T-helper 2 cell treated with Interferon-gamma antibody and Interleukin-4, amounts not matched to agents 5 μg/mL and 100 μg/mL, for 36 hours (primary cell): Measurements from ENCODE around the gene LMO7.
"Not testable (repeated sequence)": the region's sequence is repeated elsewhere in the genome, so short reads cannot be mapped to it uniquely, and the experiment has no call there.

Source experiments
- DNase-seq: peaks from one replicate; pipeline ENCODE4 v3.0.0; 2021; ENCODE audit warnings: low spot score
- H3K27ac Mint-ChIP-seq: one replicate; pipeline ENCODE4 v1.8.0; 2021; ENCODE audit warnings: mild to moderate bottlenecking, mixed read lengths
- H3K27me3 Mint-ChIP-seq: one replicate; pipeline ENCODE4 v1.8.0; 2021; ENCODE audit warnings: low read depth, mixed read lengths
- H3K36me3 Mint-ChIP-seq: one replicate; pipeline ENCODE4 v1.8.0; 2021; ENCODE audit warnings: low read depth, mixed read lengths
- H3K4me1 Mint-ChIP-seq: one replicate; pipeline ENCODE4 v1.8.0; 2021; ENCODE audit warnings: low read depth, mixed read lengths
- H3K4me3 Mint-ChIP-seq: one replicate; pipeline ENCODE4 v1.8.0; 2022; ENCODE audit warnings: mild to moderate bottlenecking, moderate library complexity, mixed read lengths
- H3K9me3 Mint-ChIP-seq: one replicate; pipeline ENCODE4 v1.8.0; 2021; ENCODE audit warnings: mixed read lengths

The LMO7 gene

DNA sequence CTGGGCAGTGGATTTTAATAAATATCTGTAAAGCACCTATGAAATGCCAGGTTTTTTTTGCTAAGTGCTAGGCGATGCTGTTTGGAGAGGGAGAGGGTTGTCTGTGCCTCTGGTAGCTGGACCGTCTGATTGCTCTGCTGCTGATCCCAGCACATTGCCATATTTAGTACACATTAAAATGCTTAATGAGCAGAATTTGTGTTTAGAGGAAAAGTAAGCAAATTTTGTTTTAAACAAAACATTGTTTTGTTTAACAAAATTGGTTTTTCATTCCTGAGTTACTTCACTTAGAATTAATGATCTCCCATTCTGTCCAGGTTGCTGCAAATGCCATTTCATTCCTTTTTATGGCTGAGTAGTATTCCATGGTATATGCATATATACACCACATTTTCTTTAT lies 85.2 kb downstream of the LMO7 start:
- H3K9me3 Mint-ChIP-seq = no peaks in the 10 kb centered on the region
- no peak overlapping the region for H3K27ac Mint-ChIP-seq
- no peak for DNase-seq
- peaks cover 4% of the 10 kb centered on the region for H3K36me3 Mint-ChIP-seq
- no peak overlapping the region for H3K4me3 Mint-ChIP-seq
- no peaks in the 10 kb centered on the region for H3K27me3 Mint-ChIP-seq
- peaks cover 1% of the 10 kb centered on the region for H3K4me1 Mint-ChIP-seq

GRCh38 chr13:75723901-75724300 lies 87.8 kb downstream of the LMO7 start:
- H3K27me3 Mint-ChIP-seq = no peaks in the 10 kb centered on the region
- H3K9me3 Mint-ChIP-seq = no peaks in the 10 kb centered on the region
- no peak overlapping the region for H3K27ac Mint-ChIP-seq
- no peaks in the 10 kb centered on the region for H3K4me1 Mint-ChIP-seq
- DNase-seq = no peak
- H3K36me3 Mint-ChIP-seq = peaks cover 4% of the 10 kb centered on the region
- no peak overlapping the region for H3K4me3 Mint-ChIP-seq

DNA sequence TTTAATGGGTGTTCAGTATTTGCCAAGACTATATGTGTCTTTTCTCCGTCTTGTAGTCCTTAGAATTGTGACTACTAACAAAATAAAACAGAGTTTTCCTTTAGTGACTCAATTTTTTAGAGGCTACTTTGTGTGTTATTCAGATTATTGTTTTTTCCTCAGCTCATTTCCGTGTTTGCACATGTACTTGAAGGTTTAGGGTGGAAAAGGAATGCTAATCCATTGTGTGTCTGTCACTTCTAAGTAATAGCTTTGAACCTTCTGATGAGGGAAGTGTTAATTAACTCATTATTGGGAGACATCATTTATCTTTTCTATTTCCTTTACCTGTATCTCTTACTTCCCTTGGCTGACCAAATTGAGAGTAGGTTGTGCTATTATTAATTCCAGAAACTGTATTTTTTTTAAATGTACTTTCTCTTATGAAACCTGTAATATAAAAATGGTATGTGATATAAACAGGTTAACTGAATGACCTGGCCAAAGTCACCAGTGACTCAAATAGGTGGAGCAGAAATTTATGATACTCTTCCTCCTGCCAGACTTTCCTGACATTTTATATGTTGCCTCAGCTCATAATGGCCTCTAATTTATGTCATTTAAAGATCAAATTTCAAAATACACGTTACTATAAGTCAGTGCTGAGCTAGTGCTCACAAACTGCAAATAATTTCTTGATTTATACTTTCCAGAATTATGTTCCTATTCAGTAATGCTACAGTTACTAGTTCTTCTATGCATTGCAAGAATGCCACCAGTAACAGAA lies 88.8 kb downstream of the LMO7 start:
- Mint-ChIP-seq H3K4me3 (no peak overlapping the region), H3K9me3 (no peaks in the 10 kb centered on the region), H3K27me3 (no peaks in the 10 kb centered on the region), H3K27ac (no peak overlapping the region), H3K36me3 (no peaks in the 10 kb centered on the region), H3K4me1 (no peaks in the 10 kb centered on the region)
- no peak for DNase-seq

- Mint-ChIP-seq H3K4me1 (no peaks in the 10 kb centered on the region), H3K27me3 (no peaks in the 10 kb centered on the region), H3K4me3 (no peak overlapping the region), H3K36me3 (no peaks in the 10 kb centered on the region), H3K27ac (no peak overlapping the region), H3K9me3 (peaks cover 3% of the 10 kb centered on the region)
- no peak for DNase-seq
These were observed 89.6 kb downstream of the LMO7 start for GRCh38 chr13:75725736-75726135.

- H3K4me1 Mint-ChIP-seq = no peaks in the 10 kb centered on the region
- H3K27ac Mint-ChIP-seq = no peak overlapping the region
- H3K4me3 Mint-ChIP-seq = no peak overlapping the region
- H3K27me3 Mint-ChIP-seq = no peaks in the 10 kb centered on the region
- H3K9me3 Mint-ChIP-seq = peaks cover 6% of the 10 kb centered on the region
- H3K36me3 Mint-ChIP-seq = no peaks in the 10 kb centered on the region
- DNase-seq = no peak
These were observed 90.2 kb downstream of the LMO7 start for GRCh38 chr13:75726306-75726705.

GRCh38 chr13:75733113-75733512 lies 97.0 kb downstream of the LMO7 start:
- not testable (repeated sequence) for H3K36me3 Mint-ChIP-seq, H3K27me3 Mint-ChIP-seq, H3K27ac Mint-ChIP-seq, H3K4me3 Mint-ChIP-seq, DNase-seq, H3K4me1 Mint-ChIP-seq
- H3K9me3 Mint-ChIP-seq = peaks cover 18% of the 10 kb centered on the region

GRCh38 chr13:75736173-75736572 lies 100.0 kb downstream of the LMO7 start:
- Mint-ChIP-seq H3K4me1 (peaks cover 3% of the 10 kb centered on the region), H3K27me3 (no peaks in the 10 kb centered on the region), H3K9me3 (peaks cover 13% of the 10 kb centered on the region), H3K36me3 (peaks cover 3% of the 10 kb centered on the region), H3K27ac (no peak overlapping the region), H3K4me3 (no peak overlapping the region)
- no peak for DNase-seq

DNA sequence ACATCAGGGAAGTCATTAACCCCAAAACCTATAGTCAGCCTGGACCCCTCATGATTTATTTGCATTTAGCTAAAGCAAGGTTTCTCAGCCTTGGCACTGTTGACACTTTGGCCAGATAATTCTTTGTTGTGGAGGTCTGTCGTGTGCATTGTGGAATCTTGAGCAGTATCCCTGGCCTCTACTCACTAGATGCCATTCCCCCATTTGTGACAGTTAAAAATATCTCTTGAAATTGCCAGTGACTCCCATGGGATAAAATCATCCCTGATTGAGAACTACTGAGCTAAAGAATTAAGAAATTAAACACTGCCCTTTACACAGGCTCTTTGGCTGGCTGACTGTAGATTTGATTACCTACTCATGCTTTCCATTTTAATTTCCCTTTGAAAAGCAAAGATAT lies 102.7 kb downstream of the LMO7 start:
- Mint-ChIP-seq H3K36me3 (peaks cover 4% of the 10 kb centered on the region), H3K27ac (no peak overlapping the region), H3K4me3 (no peak overlapping the region), H3K9me3 (peaks cover 17% of the 10 kb centered on the region), H3K27me3 (no peaks in the 10 kb centered on the region), H3K4me1 (peaks cover 3% of the 10 kb centered on the region)
- DNase-seq = no peak

DNA sequence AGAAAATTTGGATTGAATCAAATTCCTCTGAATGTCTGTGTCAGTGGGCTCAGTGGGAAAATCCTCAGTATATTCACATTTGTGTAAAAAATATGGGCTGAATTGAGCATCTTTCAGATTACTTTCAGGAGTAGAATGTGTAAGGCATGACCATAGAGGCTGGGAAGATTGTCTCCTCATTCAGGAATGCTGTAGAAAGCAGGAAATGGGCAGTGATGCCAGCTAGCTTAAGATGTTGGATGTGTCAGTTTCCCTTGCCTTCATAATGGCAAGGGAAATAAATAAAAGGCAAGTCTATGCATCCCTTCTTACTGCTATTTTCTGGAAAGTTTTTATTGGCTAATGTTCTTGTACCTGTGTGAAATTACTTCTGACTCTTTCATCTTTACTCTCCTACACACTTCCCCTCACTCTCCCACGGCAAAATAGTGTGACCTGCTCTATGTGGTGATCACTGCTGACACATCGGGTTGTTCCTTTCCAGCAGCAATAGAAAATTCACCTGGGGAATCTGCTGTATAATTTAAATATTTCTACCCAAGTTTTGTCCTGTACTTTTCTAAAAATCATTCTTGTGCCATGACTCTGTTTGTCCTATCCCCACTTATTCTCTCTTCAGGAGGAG lies 103.2 kb downstream of the LMO7 start:
- no peak for DNase-seq

DNA sequence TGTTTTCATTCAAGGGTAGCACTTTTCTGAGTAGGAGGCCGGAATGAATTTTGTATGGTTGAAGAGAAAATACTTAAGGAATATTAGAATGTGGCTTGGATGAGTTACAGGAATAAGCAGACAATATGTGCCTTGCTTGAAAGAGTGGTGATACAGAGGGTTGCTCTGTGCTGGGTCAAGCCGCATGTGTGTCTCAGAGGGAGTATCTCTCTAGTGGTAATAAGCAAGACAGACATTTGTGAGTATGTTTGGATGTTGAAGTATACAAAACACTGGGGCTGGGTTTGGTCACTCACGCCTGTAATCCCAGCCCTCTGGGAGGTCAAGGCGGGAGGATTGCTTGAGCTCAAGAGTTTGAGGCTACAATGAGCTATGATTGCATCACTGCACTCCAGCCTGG lies 103.9 kb downstream of the LMO7 start:
- H3K9me3 Mint-ChIP-seq = peaks cover 25% of the 10 kb centered on the region

More for the DNA sequence above, 103.2 kb downstream of the LMO7 start:
- no peak overlapping the region for H3K27ac Mint-ChIP-seq
- H3K27me3 Mint-ChIP-seq = no peaks in the 10 kb centered on the region
- peaks cover 3% of the 10 kb centered on the region for H3K4me1 Mint-ChIP-seq
- H3K4me3 Mint-ChIP-seq = no peak overlapping the region
- H3K36me3 Mint-ChIP-seq = peaks cover 3% of the 10 kb centered on the region
- H3K9me3 Mint-ChIP-seq = peaks cover 18% of the 10 kb centered on the region

GRCh38 chr13:75743072-75743471 lies 106.9 kb downstream of the LMO7 start:
- not testable (repeated sequence) for H3K27ac Mint-ChIP-seq, DNase-seq, H3K4me3 Mint-ChIP-seq, H3K27me3 Mint-ChIP-seq, H3K4me1 Mint-ChIP-seq, H3K36me3 Mint-ChIP-seq
- peaks cover 34% of the 10 kb centered on the region for H3K9me3 Mint-ChIP-seq

More for the DNA sequence above, 103.9 kb downstream of the LMO7 start:
- Mint-ChIP-seq H3K27me3 (no peaks in the 10 kb centered on the region), H3K27ac (no peak overlapping the region), H3K4me3 (no peak overlapping the region), H3K4me1 (peaks cover 3% of the 10 kb centered on the region), H3K36me3 (peaks cover 5% of the 10 kb centered on the region)
- DNase-seq = no peak

DNA sequence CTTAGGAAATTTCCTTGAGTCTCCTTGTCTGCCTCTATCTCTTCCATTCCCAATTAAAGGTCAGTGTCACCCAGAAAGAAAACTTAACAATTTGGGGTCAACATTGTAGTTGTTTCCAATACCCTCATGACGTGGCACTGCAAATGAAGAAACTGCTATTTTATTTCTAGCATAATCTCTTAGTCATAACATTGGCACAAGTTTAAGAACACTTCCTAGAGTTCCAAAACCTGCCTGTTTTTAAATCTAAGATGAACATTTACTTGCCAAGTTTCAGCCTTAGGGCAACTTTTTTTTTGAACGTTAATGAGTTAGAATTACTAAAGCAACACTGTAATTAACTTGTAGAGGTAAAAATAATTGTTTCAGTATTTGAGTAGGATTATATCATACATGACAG lies 108.0 kb downstream of the LMO7 start:
- Mint-ChIP-seq H3K27ac (no peak overlapping the region), H3K4me1 (peaks cover 3% of the 10 kb centered on the region), H3K36me3 (peaks cover 6% of the 10 kb centered on the region), H3K9me3 (peaks cover 34% of the 10 kb centered on the region), H3K4me3 (no peak overlapping the region), H3K27me3 (no peaks in the 10 kb centered on the region)
- DNase-seq = no peak

- no peak for DNase-seq
- peaks cover 6% of the 10 kb centered on the region for H3K36me3 Mint-ChIP-seq
- H3K27me3 Mint-ChIP-seq = no peaks in the 10 kb centered on the region
- no peaks in the 10 kb centered on the region for H3K4me1 Mint-ChIP-seq
- peaks cover 34% of the 10 kb centered on the region for H3K9me3 Mint-ChIP-seq
- no peak overlapping the region for H3K4me3 Mint-ChIP-seq
- no peak overlapping the region for H3K27ac Mint-ChIP-seq
These were observed 109.3 kb downstream of the LMO7 start for GRCh38 chr13:75745387-75745786.

GRCh38 chr13:75748874-75749273 lies 112.7 kb downstream of the LMO7 start:
- Mint-ChIP-seq H3K4me1 (no peaks in the 10 kb centered on the region), H3K36me3 (peaks cover 11% of the 10 kb centered on the region), H3K4me3 (no peak overlapping the region), H3K27ac (no peak overlapping the region), H3K9me3 (peaks cover 34% of the 10 kb centered on the region), H3K27me3 (no peaks in the 10 kb centered on the region)
- no peak for DNase-seq

GRCh38 chr13:75749407-75749806 lies 113.3 kb downstream of the LMO7 start:
- H3K36me3 Mint-ChIP-seq = peaks cover 14% of the 10 kb centered on the region
- no peak overlapping the region for H3K4me3 Mint-ChIP-seq
- DNase-seq = no peak
- H3K9me3 Mint-ChIP-seq = peaks cover 35% of the 10 kb centered on the region
- no peak overlapping the region for H3K27ac Mint-ChIP-seq
- no peaks in the 10 kb centered on the region for H3K27me3 Mint-ChIP-seq
- H3K4me1 Mint-ChIP-seq = no peaks in the 10 kb centered on the region
